NCI-H2171 treated with DMSO at 0.1 percent for 48 hours (cell line): ENCODE measurements around the gene CNGA3.
A peak's percentile ranks its signal among the peaks of the same experiment; 100 is the strongest.

ENCODE experiments used
- DNase-seq: peaks from one replicate; lab custom pipeline; 2025; lab: John Stamatoyannopoulos, UW

Gene CNGA3

DNA sequence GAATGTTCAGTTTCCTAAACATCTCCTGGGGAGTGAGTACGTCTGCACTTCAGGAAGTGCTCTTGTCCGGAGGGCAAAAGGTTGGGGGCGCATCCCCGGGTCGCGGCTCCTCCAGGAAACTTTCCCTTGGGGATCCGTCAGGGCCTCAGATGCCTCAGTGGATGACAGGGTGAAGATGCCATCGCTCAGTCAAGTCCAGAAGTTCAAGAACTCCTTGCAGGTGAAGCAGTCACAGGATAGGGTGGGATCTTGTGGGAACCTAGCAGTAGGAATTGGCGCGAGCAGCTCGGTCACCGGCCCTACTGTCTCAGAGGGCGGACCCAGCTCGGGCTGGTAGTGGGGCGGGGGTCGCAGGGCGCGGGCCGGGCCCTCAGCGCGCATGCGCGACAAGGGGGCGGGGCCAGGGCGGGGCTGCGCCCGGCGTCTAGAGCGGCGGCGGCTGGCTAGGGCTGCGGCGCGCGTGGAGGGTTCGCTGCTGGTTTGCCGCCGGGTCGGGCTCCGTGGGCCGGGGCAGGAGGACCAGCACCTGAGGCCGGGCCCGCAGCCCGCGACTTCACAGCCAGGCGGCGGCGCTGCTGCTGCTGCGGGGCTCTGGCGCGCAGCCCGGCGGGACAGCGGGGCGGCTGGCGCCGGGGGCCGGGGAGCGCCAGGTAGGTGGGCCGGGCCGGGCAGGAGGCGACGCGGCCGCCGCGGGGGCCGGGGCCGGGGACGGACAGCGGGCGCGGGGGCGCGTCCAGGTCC lies 98.3 kb downstream of the CNGA3 start, which contains the start of gene INPP4A:
INPP4A (plus strand) TSS at position 423 of the 741 bp plus-strand sequence. CDS start 75,191 bp downstream, outside the sequence.
- DNase-seq, result peak; percentile 77

DNA sequence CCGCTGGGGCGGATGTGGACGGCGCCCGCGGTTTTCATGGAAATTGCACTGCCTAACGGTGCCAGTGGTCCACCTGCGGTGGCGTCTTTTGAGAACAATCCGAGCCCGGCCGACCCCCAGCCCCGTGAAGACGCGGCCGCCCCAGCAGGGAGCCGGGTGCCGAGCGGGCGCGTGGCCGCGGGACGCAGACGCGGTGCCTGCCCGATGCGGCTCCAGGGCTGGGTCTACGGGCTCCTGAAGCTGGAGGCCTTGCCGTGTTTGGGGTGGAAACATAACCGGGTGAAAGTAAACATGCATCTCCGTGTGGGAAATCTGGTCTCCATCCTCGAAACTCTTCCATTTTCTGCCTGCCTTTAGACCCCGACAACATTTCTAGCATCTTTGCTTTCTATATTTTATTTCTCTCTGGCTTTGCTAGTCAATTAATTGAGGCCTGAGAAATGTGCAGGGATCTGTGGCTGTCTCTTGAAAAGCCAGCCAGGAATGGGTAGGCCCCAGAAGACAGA lies 99.0 kb downstream of the CNGA3 start:
- no peak for DNase-seq

DNA sequence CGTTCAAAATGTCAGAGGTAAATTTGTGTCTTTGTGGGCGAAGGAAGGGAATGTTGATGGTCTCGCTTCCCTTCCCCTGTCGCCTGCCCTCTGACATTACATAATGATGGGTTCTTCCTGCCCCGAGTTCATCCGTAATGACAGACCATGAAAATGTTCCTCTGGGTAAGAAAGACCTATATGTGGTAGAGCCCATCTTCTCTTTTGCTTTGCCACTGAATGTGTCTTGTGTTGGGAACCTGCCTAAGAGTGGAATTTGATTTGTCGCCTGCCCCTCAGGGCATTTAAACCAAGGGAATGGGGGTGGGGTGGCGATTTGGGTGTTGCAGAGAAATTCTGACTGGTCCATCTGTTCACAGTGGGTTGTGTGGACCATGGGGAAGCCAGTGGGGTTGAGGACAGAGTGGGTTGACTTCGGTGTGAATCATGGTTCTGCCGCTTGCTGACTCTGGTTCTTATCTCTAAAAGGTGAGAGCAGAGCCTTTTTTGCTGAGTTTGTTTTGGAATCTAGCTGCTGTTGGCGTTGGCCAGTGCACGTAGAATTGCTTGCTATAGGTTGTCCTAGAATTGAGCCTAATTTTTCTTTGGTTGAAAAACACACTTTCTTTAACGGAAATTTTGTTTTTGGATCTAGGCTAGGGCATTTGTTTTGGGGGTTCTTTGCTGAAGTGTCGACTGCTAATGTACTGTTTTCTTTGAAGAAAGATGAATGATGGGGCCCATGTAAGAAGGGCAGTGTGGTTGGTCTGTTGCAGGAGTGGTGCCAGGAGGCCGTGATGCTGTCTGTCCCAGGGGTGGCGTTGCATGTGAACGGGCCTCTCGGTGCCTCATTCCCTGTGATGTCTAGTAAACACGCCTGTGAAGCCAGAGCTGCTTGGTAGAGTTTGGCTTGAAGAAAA lies 99.7 kb downstream of the CNGA3 start:
- no peak for DNase-seq

DNA sequence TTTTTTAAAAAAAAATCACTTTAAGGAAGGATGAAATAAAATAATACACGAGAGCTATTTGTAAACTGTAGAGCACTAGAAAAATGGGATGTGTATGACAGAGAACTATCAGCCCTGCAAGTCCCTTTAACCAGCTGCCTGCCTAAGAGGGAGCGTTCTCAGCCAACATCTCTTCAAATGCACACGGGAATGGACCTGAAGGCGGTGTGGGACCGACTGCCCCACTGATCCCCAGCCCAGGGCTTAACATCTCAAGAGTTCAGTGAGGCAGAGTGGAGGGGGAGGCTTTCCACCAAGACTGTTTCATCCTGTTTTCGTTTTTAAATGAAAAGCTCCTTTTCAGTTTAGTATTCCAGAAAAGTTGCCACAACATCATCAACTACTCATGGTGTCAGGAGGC lies 100.6 kb downstream of the CNGA3 start:
- no peak for DNase-seq
